HG02840 (cell line): ENCODE results near the gene PALD1.

Experiments
- ATAC-seq: cut with Tn5 transposase; IDR thresholded peaks from one replicate; pipeline ENCODE4 v1.9.1; 2021; ENCODE audit warnings: mild to moderate bottlenecking, moderate library complexity, moderate number of reproducible peaks; ENCODE audit not compliant: unreplicated experiment, low FRiP score

The PALD1 gene

DNA sequence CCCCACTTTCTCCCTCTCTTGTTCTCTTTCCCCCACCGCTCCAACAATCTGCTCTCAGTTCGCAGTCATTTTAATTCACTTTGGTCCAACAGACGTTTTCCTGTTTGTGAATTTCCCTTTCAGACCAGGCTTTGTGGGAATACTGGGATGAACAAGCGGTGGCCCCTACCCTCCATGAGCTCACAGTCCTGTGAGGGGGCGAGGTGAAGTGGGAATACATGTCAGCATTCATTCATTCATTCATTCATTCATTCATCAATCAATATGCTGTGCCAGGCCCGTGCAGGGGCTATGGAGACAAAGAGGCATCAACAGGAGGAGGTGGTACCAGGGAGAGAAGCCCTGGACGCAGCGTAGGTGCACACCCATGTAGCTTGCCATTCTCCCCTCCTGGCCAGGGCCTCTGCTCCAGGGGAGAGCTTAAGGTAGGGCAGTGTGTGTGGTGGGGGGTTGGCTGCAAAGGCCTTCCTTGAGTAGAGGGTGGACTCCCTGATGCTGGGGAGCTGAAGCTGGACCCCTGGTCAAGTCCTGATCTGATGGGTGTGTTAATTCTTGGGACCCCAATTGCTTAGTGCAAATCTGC, 107.9 kb downstream of the PALD1 start:
- ATAC-seq: no peak

DNA sequence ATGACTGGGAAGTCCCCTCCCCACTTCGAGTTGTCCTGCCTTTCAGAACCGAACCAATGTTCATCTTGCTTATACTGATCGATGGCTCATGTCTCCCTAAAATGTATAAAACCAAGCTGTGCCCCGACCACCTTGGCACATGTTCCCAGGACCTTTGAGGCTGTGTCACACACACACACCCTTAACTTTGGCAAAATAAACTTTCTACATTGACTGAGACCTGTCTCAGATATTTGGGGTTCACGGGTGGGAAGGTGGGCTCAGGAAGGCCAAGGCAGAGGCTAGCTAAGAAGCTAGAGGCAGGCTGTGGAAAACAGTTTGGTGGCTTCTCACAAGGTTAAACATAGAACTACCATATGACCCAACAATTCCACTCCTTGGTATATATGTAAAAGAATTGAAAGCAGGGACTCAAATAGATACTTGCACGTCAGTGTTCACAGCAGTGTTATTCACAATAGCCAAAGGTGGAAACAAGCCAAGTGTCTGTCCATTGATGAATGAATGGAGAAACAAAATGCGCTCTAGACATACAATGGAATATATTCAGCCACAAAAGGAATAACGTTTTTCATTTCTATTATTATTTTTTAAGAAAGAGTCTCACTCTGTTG, 108.6 kb downstream of the PALD1 start:
- no peak for ATAC-seq

DNA sequence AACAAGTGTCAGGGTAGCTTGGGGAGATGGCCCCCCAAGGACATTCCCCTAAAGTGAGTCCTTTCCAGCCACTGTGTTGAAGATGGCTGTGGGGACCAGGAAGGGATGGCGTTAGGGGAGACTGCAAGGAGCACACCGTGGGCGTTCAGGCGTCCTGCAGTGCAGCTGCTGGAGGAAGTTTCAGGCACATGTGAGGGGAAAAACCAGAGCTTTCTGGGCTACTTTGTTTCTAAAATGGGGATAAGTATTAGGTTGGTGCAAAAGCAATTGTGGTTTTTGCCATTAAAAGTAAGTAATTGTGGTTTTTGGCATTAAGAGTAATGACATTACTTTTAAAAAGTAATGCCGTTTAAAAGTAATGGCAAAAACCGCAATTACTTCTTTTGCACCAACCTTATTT, 109.7 kb downstream of the PALD1 start:
- no peak for ATAC-seq

DNA sequence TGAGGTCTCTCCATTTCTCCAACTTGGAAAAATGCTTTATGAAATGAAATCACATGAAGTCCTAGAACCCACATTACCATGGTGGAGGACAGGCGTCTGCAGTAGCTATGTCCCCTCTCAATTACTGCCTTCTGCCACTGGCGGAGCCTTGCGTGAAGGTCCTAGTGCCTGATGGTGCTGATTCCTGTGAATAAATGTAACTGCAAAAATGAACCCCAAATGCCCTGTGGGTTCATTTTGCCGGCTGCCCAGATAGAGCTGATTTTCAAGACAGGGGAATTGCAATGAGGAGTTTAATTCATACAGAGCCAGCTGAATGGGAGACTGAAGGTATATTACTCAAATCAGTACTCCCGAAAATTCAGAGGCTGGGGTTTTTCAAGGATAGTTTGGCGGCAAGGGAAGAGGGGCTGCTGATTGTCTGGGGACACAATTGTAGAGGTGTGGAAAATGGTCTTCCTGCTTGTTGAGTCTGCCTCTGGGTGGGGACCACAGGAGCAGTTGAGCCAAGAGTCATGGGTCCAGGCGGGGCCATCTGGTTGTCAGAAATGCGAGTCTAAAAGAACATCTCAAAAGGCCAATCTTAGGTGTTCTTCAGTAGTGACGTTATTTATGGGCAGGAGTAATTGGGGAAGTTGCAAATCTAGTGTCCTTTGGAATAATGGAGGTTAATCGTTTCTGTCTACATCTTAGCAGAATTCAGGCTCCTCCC, 110.4 kb downstream of the PALD1 start:
- no peak for ATAC-seq

DNA sequence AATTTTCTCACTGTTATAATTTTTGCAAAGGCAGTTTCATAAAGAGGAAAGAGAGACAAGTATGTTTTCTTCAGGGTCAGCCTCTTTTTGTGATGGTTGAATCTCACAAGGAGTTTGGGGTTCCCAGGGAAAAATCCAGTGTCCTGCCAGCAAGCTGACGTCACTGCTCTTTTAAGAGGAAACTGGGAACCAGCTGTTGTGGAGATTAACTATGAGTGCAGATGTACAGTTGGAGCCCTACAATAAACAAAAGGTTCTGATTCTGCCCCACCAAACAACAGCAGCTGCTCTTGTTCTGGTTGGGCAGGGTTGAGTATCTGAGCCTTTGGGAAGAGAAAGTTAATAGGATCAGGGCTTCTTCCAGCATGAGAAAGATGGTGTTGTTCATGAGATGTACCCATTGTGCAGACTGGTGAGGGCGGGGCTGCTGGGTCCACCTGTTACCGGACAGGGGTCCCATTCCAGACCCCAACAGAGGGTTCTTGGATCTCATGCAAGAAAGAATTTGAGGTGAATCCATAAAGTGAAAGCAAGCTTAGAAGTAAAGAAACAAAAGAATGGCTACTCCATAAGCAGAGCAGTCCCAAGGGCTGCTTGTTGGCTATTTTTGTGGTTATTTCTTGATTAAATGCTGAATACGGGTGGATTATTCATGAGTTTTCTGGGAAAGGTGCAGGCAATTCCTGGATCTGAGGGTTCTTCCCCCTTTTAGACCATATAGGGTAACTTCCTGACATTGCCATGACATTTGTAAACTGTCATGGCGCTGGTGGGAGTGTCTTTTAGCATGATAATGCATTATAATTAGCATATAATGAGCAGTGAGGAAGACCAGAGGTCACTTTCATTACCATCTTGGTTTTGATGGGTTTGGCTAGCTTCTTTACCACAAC, 111.4 kb downstream of the PALD1 start:
- no peak for ATAC-seq

DNA sequence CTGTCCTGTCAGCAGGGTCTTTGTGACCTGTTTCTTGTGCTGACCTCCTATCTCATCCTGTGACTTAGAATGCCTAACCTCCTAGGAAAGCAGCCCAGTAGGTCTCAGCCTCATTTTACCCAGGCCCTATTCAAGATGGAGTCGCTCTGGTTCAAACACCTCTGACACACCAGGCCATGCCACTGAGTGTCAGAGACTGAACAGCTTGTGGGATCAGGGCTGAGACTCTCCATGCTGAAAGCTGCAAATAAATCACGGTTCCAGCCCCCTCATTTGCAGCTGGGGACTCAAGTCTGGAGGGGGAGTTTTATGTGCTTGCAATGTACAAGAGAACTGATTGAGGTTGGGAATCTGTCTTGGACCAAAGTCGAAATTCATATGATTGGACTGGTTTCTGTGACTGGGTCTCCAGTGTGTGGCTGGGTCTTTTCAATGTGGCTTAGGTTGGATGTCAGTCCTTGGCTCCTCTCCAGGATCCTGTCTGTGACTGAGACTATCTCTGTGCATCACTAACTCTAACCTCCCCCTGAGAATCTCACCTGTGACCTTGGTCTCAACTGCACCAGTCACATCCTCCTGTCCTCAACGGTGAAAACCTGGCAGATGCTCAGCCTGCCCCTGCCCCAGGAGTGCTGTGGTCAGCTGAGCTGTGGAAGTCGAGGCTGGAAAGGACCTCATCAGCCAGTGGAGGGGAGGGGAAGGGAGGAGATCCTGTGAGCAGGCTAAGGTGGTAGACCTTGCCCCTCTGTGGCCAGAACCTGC, 112.3 kb downstream of the PALD1 start:
- no peak for ATAC-seq

DNA sequence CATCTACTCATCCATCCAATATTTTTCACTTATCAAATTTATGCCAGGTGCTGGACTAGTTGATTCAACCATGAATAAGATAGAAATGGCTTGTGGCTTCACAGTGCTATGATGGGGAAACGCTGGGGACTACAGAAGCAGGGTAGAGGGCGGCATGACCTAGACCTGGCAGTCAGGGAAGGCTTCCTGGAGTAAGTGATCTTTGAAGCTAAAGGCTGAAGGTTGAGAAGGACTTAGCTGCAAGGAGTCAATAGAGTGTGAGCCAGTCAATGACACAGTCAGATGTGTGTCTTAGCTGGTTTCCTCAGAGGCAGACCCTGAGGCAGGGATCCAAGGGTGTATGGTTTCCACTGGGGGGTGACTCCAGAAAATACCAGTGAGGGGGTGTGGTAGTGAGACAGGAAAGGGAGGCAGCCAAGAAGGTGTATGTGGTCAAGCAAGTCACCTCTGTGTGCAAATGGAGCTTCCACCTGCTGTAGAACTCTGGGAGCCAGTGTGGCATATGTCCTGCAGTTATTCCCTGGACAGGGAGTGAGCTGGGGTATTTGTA, 113.7 kb downstream of the PALD1 start:
- no peak for ATAC-seq

DNA sequence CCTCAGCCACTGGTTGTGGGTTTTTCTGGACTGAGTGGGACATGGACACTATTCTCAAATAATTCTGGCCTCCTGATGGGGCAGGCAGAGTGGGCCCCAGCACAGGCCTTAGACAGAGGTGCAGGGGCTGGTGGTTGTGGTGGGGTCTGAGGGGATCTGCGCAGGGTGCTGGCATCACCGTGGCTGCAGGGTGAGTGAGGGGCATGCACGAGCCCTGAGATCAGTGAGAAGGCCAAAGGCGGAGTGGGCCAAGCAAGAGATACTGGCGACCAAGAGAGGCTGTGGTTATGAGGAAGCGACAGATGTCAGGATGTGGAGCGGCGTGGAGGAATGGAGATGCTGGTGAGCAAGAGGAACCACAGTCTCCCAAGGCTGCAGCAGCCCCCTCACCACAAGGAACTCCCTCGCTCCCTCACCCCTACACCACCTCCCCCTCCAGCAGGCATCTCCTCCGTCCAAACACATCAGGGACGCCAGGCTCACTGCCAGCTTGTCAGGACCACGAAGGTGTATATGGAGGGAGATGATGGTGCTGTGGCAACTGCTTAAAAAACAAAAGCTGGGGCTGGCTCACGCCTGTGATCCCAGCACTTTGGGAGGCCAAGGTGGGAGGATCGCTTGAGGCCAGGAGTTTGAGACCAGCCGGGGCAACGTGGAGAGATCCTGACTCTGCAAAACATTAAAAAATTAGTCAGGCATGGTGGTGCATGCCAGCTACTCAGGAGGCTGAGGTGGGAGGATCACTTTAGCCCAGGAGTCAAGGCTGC, 114.4 kb downstream of the PALD1 start:
- ATAC-seq: no peak

DNA sequence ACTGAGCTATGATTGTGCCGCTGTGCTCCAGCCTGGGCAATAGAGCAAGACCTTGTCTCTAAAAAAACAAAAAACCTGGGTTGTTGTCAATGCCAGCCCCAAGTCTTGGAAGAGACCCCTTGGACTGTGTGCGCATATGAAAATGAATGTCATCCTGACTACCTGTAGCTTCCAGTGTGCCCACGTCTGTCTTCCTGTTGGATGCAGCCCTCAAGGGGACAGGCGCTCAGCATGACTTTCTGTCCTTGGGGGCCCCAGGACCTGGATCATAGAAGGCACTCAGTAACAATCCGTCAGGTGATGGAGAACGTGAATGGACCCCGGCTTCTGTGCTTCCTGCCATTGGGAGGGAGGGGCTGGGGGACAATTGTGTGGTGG, 114.9 kb downstream of the PALD1 start:
- ATAC-seq: no peak

DNA sequence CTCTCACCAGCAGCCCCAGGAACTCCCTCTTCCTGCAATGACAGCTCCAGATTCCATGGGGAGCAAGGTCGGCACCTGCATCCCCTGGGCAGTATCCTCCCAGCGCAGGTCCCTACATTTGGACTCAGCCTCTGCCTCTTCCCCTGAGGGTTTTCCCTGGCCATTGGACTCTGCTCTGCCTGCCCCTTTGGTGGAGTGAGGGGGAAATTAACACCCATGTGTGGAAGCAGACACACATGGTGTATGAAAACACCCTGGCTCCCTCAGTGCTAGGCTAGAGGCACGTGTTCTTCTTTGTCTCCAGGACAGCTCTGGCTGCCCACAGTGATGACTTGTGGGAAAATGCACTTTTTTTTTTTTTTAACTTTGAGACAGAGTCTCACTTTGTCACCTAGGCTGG, 115.6 kb downstream of the PALD1 start:
- ATAC-seq: no peak

DNA sequence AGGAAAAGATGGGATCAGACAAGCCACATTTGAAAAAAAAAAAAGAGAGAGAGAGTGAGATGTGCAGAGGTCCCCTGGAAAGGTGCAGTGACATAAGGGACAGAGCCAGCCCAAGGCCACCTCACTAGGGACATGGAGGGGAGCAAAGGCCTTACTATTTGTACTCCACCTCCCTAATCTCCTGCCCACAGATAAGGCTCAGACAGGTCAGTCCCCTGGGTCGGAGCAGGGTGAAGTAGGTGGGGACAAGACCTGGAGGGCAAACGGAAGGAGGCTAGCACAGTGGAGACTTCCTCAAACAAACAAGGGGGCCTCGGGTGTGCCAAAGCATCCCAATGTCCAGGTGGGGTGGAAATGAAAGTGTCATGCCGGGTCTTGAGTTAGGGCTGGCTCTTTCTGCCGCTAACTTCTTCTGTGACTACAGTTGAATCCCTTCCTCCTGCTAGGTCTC, 117.0 kb downstream of the PALD1 start:
- no peak for ATAC-seq

DNA sequence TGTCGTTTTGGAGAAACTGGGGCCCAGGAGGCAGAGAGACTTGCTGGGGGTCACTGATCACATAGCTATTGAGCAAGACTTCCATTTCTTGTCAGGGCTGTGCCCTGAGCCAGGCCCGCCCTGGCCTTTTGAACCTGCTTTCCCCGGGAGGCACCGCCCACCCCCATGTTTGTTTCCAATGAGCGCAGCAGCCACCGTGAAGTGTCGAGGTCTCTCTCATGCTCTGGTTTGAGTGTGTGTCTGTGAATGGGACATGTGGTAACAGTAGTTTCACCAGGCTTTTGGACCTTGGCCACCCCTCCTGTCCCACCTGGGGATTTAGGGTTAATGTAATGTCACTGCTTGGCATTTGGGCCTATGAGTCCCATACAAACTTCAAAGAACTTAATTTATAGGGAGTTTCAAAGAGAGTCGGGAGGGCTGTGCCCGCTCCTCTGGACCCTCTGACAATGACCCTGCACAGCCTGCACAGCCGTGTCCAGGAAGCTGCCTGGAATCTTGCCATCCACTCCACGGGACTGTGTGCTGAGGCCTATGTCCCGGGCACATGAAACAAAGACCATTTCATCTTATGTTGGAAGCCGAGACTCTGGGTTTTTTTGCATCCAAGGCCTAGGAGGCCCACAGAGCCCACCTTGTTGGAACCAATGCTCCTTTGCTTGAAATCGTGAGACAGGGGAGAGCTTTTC, 117.7 kb downstream of the PALD1 start:
- ATAC-seq: no peak

DNA sequence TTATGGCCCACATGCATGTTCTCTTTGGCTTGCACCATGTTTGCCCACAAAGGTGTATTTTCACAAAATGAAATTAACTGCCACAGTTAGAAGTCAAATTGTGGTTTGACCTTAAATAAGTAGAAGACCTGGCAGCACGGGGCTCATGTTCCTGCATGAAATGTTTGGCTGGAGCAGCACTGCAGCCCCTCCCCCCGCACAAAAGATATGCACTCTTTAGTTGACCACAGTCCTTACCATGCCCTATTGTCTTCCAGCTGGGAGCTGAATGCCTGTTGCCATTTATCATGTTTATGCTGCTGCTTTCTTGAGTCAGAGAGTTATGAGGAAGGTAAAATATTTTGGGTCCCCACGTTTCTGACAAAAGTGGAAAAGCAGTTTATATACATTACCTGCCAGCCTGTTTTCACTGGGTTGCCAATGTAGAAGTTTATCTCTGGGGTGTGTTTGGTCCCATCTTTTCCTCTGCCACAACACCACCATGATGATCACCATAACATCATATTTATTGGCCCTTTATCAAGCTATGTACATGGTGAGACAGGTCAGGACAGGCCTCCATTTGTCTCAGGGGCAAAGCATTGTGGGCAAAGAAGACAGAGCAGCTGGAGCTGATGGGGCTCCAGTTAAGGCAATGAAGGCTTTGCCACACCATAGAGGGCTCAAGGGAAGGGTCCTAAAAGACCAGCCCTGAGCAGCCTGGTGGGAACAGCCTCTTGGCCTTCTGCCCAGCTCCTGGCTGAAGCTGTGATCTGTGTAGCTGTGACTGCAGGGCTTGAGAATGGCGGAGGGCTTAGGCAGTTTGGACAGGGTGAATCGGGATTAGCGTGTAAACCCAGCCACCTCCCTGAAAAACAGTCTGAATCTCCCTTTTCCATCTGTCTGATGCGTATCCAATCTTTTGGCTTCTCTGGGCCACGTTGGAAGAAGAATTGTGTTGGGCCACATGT, 118.6 kb downstream of the PALD1 start:
- no peak for ATAC-seq

DNA sequence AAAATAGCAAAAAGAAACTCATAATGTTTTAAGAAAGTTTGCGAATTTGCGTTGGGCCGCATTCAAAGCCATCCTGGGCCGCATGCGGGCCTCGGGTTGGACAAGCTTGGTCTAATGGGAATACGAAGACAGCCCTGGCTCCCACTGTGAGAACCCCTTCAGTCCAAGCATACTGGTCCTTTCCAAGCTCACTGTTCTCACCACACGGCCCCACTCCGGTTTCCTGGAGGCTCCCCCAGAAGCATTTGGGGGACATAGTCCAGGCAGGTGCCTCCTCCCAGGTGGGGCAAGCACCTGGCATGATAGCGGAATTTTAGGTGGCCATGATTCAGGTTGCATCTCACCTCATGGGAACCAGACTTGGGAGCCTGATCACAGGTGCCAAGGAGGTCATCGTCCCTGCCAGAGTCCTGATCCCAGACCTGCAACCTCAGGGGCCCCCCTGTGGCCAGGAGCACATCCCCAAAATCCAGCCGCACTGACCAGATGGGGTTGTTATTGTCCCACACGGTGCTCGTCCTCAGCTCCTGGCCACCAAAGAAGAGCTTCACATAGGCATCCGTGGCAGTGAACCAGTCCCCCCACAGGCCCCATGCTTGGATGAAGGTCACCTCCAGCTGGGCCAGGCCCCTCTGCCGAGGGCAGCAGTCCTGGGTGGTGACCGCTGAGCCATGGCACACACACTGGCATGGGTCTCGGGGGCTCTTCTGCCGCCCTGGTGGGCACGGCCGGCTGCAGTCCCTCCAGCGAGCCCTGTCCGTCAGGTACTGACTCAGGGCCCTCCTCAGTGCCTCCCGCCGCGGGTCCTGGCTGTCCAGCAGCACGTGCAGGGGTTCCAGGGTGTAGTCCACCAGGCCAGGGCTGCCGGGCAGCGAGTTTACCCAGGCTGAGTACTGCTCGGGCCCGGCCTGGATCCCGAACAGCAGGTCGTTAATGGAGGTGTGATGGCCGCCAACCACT, 119.6 kb downstream of the PALD1 start:
- no peak for ATAC-seq

DNA sequence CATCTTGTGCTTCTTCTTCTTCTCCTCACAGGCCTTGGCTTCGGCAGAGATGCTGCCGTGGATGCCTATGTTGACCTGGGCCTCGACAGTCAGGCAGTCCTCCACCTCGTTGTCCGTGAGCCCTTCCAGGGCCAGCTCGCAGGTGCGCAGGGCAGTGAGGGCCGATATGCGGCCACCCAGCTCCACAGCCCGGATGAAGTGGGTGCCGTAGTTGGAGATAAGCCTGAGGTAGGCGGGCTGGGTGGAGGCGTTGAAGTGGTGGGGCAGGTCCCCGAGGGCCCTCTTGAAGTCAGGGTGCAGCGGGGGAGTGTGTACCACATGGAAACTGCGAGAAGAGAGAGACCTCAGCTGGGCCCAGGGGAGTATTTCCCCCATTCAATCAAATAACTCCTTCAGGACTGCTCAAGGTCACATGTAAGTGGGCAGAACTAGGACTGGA, 120.3 kb downstream of the PALD1 start:
- ATAC-seq: no peak

DNA sequence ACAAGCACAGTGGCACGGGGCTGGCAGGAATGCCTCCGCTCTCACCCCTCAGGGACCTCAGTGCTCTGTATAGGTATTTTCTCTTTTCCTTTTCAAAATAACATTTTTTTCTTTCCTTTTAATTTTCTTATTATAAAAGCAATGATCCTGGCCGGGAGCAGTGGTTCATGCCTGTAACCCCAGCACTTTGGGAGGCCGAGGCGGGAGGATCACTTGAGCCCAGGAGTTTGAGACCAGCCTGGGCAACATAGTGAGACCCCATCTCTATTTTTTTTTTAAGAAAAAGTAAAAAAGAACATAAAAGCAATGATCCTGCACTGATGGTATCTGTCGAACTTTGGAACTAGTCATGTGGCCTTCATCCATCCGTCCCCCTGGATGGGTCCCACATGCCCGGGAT, 120.8 kb downstream of the PALD1 start:
- no peak for ATAC-seq
